Activated naive CD8-positive, alpha-beta T cell treated with anti-CD3 and anti-CD28 coated beads, Interleukin-2, amount 10 ng/mL, durations not matched to agents 7 days and 5 days (primary cell): ENCODE measurements around the gene ABCA10. TPM values are rescaled to one million over a fixed set of nuclear protein-coding genes. Genes with fewer than 3 reads are reported as not detected.
"Not testable (repeated sequence)": the region's sequence is repeated elsewhere in the genome, so short reads cannot be mapped to it uniquely, and the experiment has no call there.

Experiments used
- ATAC-seq: fragments of 150-1000 bp; cut with Tn5 transposase; one replicate; pipeline ENCODE4 v1.10.0; 2021; ENCODE audit warnings: low read depth, moderate library complexity
- POLR2A ChIA-PET: fragments of 350-600 bp; sonication (Branson Sonifier 250); formaldehyde crosslinking; loops from one replicate; lab custom pipeline; 2021; ENCODE audit warnings: antibody characterized with exemption; lab: Charles Lee
- DNase-seq: peaks from one replicate; pipeline ENCODE4 v3.0.0; 2021
- H3K27ac Mint-ChIP-seq: one replicate; pipeline ENCODE4 v1.8.0; 2022; ENCODE audit warnings: mild to moderate bottlenecking, mixed read lengths
- H3K27me3 Mint-ChIP-seq: one replicate; pipeline ENCODE4 v1.8.0; 2022; ENCODE audit warnings: mild to moderate bottlenecking, moderate library complexity, mixed read lengths
- H3K36me3 Mint-ChIP-seq: one replicate; pipeline ENCODE4 v1.8.0; 2021; ENCODE audit warnings: mild to moderate bottlenecking, mixed read lengths
- H3K4me1 Mint-ChIP-seq: one replicate; pipeline ENCODE4 v1.8.0; 2021; ENCODE audit warnings: mixed read lengths
- H3K4me3 Mint-ChIP-seq: one replicate; pipeline ENCODE4 v1.8.0; 2022; ENCODE audit warnings: mild to moderate bottlenecking, moderate library complexity, mixed read lengths
- H3K9me3 Mint-ChIP-seq: one replicate; pipeline ENCODE4 v1.8.0; 2021; ENCODE audit warnings: mixed read lengths
- total RNA-seq, 2 experiments: library from RNA; stranded (reverse); gene quantifications; one replicate each; pipeline ENCODE4 v1.2.3, GENCODE V29; 2021

The ABCA10 gene, protein sequence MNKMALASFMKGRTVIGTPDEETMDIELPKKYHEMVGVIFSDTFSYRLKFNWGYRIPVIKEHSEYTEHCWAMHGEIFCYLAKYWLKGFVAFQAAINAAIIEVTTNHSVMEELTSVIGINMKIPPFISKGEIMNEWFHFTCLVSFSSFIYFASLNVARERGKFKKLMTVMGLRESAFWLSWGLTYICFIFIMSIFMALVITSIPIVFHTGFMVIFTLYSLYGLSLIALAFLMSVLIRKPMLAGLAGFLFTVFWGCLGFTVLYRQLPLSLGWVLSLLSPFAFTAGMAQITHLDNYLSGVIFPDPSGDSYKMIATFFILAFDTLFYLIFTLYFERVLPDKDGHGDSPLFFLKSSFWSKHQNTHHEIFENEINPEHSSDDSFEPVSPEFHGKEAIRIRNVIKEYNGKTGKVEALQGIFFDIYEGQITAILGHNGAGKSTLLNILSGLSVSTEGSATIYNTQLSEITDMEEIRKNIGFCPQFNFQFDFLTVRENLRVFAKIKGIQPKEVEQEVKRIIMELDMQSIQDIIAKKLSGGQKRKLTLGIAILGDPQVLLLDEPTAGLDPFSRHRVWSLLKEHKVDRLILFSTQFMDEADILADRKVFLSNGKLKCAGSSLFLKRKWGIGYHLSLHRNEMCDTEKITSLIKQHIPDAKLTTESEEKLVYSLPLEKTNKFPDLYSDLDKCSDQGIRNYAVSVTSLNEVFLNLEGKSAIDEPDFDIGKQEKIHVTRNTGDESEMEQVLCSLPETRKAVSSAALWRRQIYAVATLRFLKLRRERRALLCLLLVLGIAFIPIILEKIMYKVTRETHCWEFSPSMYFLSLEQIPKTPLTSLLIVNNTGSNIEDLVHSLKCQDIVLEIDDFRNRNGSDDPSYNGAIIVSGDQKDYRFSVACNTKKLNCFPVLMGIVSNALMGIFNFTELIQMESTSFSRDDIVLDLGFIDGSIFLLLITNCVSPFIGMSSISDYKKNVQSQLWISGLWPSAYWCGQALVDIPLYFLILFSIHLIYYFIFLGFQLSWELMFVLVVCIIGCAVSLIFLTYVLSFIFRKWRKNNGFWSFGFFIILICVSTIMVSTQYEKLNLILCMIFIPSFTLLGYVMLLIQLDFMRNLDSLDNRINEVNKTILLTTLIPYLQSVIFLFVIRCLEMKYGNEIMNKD (N-terminal part only)
- total RNA-seq, result under 1 TPM; 0.82 to 0.91 TPM

- Mint-ChIP-seq H3K4me1 (peaks cover 3% of the 10 kb centered on the region), H3K36me3 (no peaks in the 10 kb centered on the region), H3K4me3 (no peak within 1 kb of the TSS), H3K9me3 (peaks cover 1% of the 10 kb centered on the region), H3K27ac (no peak within 1 kb of the TSS), H3K27me3 (peaks cover 5% of the 10 kb centered on the region)
- ATAC-seq (no peak), DNase-seq (no peak)
- POLR2A ChIA-PET, result no interaction called here
Observed at GRCh38 chr17:69228576-69228975, at the start of gene ABCA10. Gene ABCA10, minus strand, starts transcription at chr17:69228824. Its CDS starts 3,466 bp downstream, at chr17:69225358.

GRCh38 chr17:69276279-69276678 lies 47.7 kb upstream of the ABCA10 start:
- H3K4me1 Mint-ChIP-seq, POLR2A ChIA-PET, ATAC-seq, H3K27ac Mint-ChIP-seq, H3K4me3 Mint-ChIP-seq, H3K36me3 Mint-ChIP-seq, H3K27me3 Mint-ChIP-seq, DNase-seq, H3K9me3 Mint-ChIP-seq: not testable (repeated sequence)

- DNase-seq (no peak), ATAC-seq (no peak)
- Mint-ChIP-seq H3K27me3 (no peaks in the 10 kb centered on the region), H3K9me3 (peaks cover 1% of the 10 kb centered on the region), H3K4me3 (no peak overlapping the region), H3K4me1 (no peaks in the 10 kb centered on the region), H3K36me3 (peaks cover 8% of the 10 kb centered on the region), H3K27ac (no peak overlapping the region)
- POLR2A ChIA-PET, result no interaction called here
Observed at GRCh38 chr17:69275751-69276150, 47.1 kb upstream of the ABCA10 start.

DNA sequence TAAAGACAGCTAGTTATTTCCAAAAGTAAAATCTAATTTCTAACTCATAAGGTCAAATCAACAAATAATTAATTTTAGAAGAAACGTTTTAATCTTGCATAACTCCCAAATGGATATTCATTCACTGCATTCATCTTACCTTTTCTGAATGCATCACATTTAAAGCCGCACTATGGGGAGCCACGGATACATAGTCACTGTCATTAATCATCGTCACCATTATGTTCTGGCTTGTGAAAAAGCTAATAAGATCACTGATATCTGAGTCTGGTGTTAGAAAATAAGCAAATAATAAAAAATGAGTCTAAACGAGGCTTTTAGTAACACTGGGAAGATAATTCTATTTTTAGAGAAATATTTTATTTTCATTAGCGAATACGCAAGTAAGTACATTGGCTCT lies 42.4 kb upstream of the ABCA10 start:
- Mint-ChIP-seq H3K9me3 (no peaks in the 10 kb centered on the region), H3K4me3 (no peak overlapping the region), H3K36me3 (peaks cover 3% of the 10 kb centered on the region), H3K27ac (no peak overlapping the region), H3K4me1 (peaks cover 2% of the 10 kb centered on the region), H3K27me3 (no peaks in the 10 kb centered on the region)
- POLR2A ChIA-PET, result no interaction called here
- ATAC-seq (no peak), DNase-seq (no peak)

DNA sequence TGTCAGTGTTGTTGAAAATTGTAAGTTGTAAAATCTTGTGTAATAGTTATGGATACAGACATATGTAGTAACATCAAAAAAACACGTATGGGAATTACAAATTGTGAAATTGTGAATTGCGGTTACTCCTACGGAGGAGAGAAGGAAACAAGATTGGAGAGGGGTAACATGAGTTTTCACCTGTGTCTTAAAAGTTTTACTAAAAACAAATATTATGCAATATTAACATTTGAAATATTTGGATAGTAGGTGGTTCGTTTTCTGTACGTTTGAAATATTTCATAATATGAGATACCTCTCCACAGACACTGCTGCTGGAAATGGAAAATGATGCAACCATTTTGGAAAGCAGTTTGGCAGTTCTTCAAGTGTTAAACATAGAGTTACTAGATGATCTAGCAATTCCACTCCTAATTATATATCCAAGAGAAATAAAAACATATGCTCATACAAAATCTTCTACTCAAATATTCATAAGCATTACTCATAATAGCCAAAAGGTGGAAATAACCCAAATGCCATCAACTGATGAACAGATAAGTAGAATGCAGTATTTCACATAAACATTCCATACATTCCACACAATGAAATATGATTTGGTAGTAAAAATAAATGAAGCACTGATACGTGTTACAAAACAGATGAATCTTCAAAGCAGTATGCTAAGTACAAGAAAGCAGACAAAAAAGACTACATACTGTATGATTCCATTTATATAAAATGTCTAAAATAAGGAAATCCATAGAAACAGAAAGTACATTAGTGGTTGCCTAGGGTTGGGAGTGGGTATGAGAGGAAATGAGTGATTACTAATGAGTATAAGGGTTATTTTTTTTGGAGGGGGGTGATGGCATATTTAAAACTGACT lies 40.7 kb upstream of the ABCA10 start:
- ATAC-seq (no peak), DNase-seq (no peak)
- Mint-ChIP-seq H3K9me3 (no peaks in the 10 kb centered on the region), H3K27ac (no peak overlapping the region), H3K4me1 (peaks cover 2% of the 10 kb centered on the region), H3K27me3 (no peaks in the 10 kb centered on the region), H3K36me3 (no peaks in the 10 kb centered on the region), H3K4me3 (no peak overlapping the region)
- POLR2A ChIA-PET, result no interaction called here

GRCh38 chr17:69268543-69269014 lies 40.0 kb upstream of the ABCA10 start:
- Mint-ChIP-seq H3K9me3 (no peaks in the 10 kb centered on the region), H3K4me1 (peaks cover 2% of the 10 kb centered on the region), H3K4me3 (no peak overlapping the region), H3K27me3 (no peaks in the 10 kb centered on the region), H3K27ac (no peak overlapping the region), H3K36me3 (peaks cover 4% of the 10 kb centered on the region)
- no peak for DNase-seq
- no peak for ATAC-seq
- POLR2A ChIA-PET, result no interaction called here

DNA sequence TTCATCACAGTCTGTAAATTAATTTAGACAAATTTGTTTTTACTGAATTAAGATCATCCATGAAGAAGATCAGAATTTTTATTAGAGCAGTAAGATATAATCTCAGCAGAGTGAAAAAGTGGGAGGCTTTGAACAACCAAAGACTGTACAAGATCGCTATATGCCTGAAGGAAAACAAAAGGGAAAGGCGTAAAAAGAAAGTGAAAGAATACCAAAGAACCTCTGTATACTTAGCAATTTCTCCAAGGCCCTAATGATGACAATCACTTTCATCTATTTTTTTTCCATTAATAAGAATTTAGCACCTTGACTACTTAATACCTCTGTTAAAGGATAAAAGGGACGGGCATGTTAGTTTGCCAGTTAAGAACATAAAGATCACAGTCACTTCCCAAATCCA lies 38.6 kb upstream of the ABCA10 start:
- Mint-ChIP-seq H3K27ac (no peak overlapping the region), H3K4me1 (peaks cover 2% of the 10 kb centered on the region), H3K36me3 (peaks cover 4% of the 10 kb centered on the region), H3K4me3 (no peak overlapping the region), H3K27me3 (no peaks in the 10 kb centered on the region), H3K9me3 (no peaks in the 10 kb centered on the region)
- POLR2A ChIA-PET, result no interaction called here
- ATAC-seq (no peak), DNase-seq (no peak)

- ATAC-seq (no peak), DNase-seq (no peak)
- H3K4me1 Mint-ChIP-seq, result peaks cover 2% of the 10 kb centered on the region
- H3K4me3 Mint-ChIP-seq, result no peak overlapping the region
- no peaks in the 10 kb centered on the region for H3K9me3 Mint-ChIP-seq
- H3K36me3 Mint-ChIP-seq, result peaks cover 4% of the 10 kb centered on the region
- H3K27me3 Mint-ChIP-seq, result no peaks in the 10 kb centered on the region
- no peak overlapping the region for H3K27ac Mint-ChIP-seq
- POLR2A ChIA-PET, result no interaction called here
Observed at GRCh38 chr17:69265873-69266272, 37.2 kb upstream of the ABCA10 start.

DNA sequence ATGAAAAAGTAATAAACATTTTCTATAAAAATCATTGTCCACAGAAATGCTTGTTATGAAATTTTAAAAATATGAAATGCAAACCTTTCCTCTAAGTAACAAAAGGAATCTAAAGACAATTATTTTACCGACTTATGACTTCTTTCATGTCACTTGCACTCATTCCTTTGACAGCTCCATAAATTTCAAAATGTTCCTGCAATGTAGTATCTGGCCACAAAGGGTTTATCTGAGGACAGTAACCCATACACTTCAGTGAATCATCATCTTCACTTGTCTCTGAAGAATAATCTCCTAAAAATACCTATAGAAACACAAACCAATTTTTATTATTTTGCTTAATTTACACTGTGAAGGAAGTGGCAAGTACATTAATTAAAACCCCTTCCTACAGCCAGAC lies 25.6 kb upstream of the ABCA10 start:
- Mint-ChIP-seq H3K9me3 (no peaks in the 10 kb centered on the region), H3K27ac (no peak overlapping the region), H3K4me3 (no peak overlapping the region), H3K36me3 (peaks cover 1% of the 10 kb centered on the region), H3K27me3 (no peaks in the 10 kb centered on the region), H3K4me1 (no peaks in the 10 kb centered on the region)
- DNase-seq, result no peak
- POLR2A ChIA-PET, result no interaction called here
- ATAC-seq, result no peak

DNA sequence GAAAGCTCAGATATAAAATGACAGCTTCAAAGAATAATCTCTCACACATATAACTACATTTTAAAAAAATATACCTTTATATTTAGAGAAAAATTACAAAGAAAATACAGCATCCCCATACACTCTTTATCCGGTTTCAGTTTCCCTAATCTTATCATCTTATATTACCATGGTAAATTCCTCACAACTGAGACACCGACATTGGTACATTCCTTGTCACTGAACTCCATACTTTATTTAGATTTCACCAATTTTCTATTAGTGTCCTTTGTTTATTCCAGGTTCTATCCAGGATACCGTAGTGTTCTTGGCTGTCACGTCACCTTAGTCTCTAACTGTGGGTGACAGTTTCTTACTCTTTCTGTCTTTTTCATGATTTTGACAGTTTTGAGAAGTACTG lies 22.0 kb upstream of the ABCA10 start:
- ATAC-seq (no peak), DNase-seq (no peak)
- no peaks in the 10 kb centered on the region for H3K27me3 Mint-ChIP-seq
- H3K27ac Mint-ChIP-seq, result no peak overlapping the region
- H3K36me3 Mint-ChIP-seq, result no peaks in the 10 kb centered on the region
- no peaks in the 10 kb centered on the region for H3K4me1 Mint-ChIP-seq
- H3K4me3 Mint-ChIP-seq, result no peak overlapping the region
- H3K9me3 Mint-ChIP-seq, result no peaks in the 10 kb centered on the region
- POLR2A ChIA-PET, result no interaction called here

GRCh38 chr17:69246726-69247375 lies 18.2 kb upstream of the ABCA10 start:
- Mint-ChIP-seq H3K27me3 (no peaks in the 10 kb centered on the region), H3K27ac (no peak overlapping the region), H3K4me1 (no peaks in the 10 kb centered on the region), H3K4me3 (no peak overlapping the region), H3K9me3 (no peaks in the 10 kb centered on the region), H3K36me3 (no peaks in the 10 kb centered on the region)
- DNase-seq, result no peak
- POLR2A ChIA-PET, result no interaction called here
- ATAC-seq, result no peak

GRCh38 chr17:69246202-69246601 lies 17.6 kb upstream of the ABCA10 start:
- no peaks in the 10 kb centered on the region for H3K4me1 Mint-ChIP-seq
- H3K9me3 Mint-ChIP-seq, result no peaks in the 10 kb centered on the region
- no peak for DNase-seq
- no peak overlapping the region for H3K4me3 Mint-ChIP-seq
- H3K27me3 Mint-ChIP-seq, result no peaks in the 10 kb centered on the region
- H3K27ac Mint-ChIP-seq, result no peak overlapping the region
- no peak for ATAC-seq
- no peaks in the 10 kb centered on the region for H3K36me3 Mint-ChIP-seq
- POLR2A ChIA-PET, result no interaction called here
